Endometrial microvascular endothelial cells (primary cell): ENCODE results near the gene PSMA7. TPM values are rescaled to one million over a fixed set of nuclear protein-coding genes. Genes with fewer than 3 reads are reported as not detected.

Experiments
- in situ Hi-C: cut with HindIII; loops from 2 replicates; pipeline ENCODE4 v1.10.0; 2017; ENCODE audit warnings: low sequenced_read_pairs, low pct_unique_long_range_greater_than_20kb; ENCODE audit errors: inconsistent ontology term
- total RNA-seq: library from RNA; depleted of rRNA; stranded (reverse); fragments of >200 nt; gene quantifications from one replicate; pipeline ENCODE4 v1.2.3, GENCODE V29; 2015; ENCODE audit errors: inconsistent ontology term

The PSMA7 gene
- total RNA-seq: 414 TPM

GRCh38 chr20:62143081-62143956, at the start of gene PSMA7, which contains the start of gene SS18L1:
Gene PSMA7, minus strand, starts transcription at chr20:62143394. Its CDS starts 91 bp downstream, at chr20:62143303.
Gene SS18L1, plus strand, starts transcription at chr20:62143769. Its CDS starts 52 bp downstream, at chr20:62143821.
- in situ Hi-C loops: no loop called here

GRCh38 chr20:62192635-62193034, 49.4 kb upstream of the PSMA7 start:
- in situ Hi-C loops: no loop called here

GRCh38 chr20:62191781-62192559, 48.8 kb upstream of the PSMA7 start:
- in situ Hi-C loops: no loop called here

- in situ Hi-C loops: no loop called here
Measured at GRCh38 chr20:62190639-62191411, 47.6 kb upstream of the PSMA7 start.

GRCh38 chr20:62186887-62187866, 44.0 kb upstream of the PSMA7 start:
- in situ Hi-C loops: no loop called here

GRCh38 chr20:62186096-62186426, 42.9 kb upstream of the PSMA7 start:
- in situ Hi-C loops: no loop called here

GRCh38 chr20:62183426-62184142, 40.4 kb upstream of the PSMA7 start:
- in situ Hi-C loops: no loop called here

GRCh38 chr20:62182469-62183425, 39.6 kb upstream of the PSMA7 start, which contains the start of gene MTG2:
Gene MTG2, plus strand, starts transcription at chr20:62183028. Its CDS starts 10,393 bp downstream, at chr20:62193421.
- in situ Hi-C loops: no loop called here

GRCh38 chr20:62181808-62182207, 38.6 kb upstream of the PSMA7 start:
- in situ Hi-C loops: no loop called here

GRCh38 chr20:62179162-62179504, 35.9 kb upstream of the PSMA7 start:
- in situ Hi-C loops: no loop called here

GRCh38 chr20:62178316-62179161, 35.3 kb upstream of the PSMA7 start:
- in situ Hi-C loops: no loop called here

GRCh38 chr20:62177307-62177706, 34.1 kb upstream of the PSMA7 start:
- in situ Hi-C loops: no loop called here

- in situ Hi-C loops: no loop called here
Measured at GRCh38 chr20:62176866-62177265, 33.7 kb upstream of the PSMA7 start.

- in situ Hi-C loops: no loop called here
Measured at GRCh38 chr20:62175711-62176110, 32.5 kb upstream of the PSMA7 start.

- in situ Hi-C loops: no loop called here
Measured at GRCh38 chr20:62174870-62175624, 31.9 kb upstream of the PSMA7 start.
